ENCODE results near the gene SLC1A3. TPM values are rescaled to one million over a fixed set of nuclear protein-coding genes. Genes with fewer than 3 reads are reported as not detected.

The SLC1A3 gene
- total RNA-seq (2022; extraction: Qiagen RNA extraction), result 0.09 TPM in 1 of 5 replicates, not detected in the others

GRCh38 chr5:36606428-36607113, at the start of gene SLC1A3:
SLC1A3 (plus strand) TSS chr5:36606606; CDS start chr5:36608424, 1,818 bp downstream.

